MM.1S (cell line): ENCODE measurements around the gene MUTYH.

Source experiments
- DNase-seq: peaks from one replicate; pipeline ENCODE4 v3.0.0-alpha.2; 2015
- H2AFZ ChIP-seq: fragments of 300-600 bp; sonication (generic); 2 replicates; pipeline ENCODE4 v1.6.0; 2016; ENCODE audit warnings: antibody characterized with exemption, low read length
- H3F3A ChIP-seq: fragments of 300-600 bp; sonication (generic); 2 replicates; pipeline ENCODE4 v1.6.1; 2016; ENCODE audit warnings: mild to moderate bottlenecking, antibody characterized with exemption, low read length, moderate library complexity, mixed read lengths; ENCODE audit not compliant: insufficient read depth
- H3K27ac ChIP-seq: fragments of 300-600 bp; sonication (generic); 2 replicates; pipeline ENCODE4 v1.5.1; 2016; ENCODE audit warnings: mild to moderate bottlenecking, low read length
- H3K27me3 ChIP-seq: fragments of 300-600 bp; sonication (generic); replicated peaks from 2 replicates; pipeline ENCODE4 v1.6.0; 2016; ENCODE audit warnings: low read length; ENCODE audit not compliant: insufficient read depth
- H3K36me3 ChIP-seq: fragments of 300-600 bp; sonication (generic); replicated peaks from 2 replicates; pipeline ENCODE4 v1.6.1; 2016; ENCODE audit warnings: mild to moderate bottlenecking, low read length, mixed read lengths; ENCODE audit not compliant: insufficient read depth
- H3K4me1 ChIP-seq: fragments of 300-600 bp; sonication (generic); 2 replicates; pipeline ENCODE4 v1.6.1; 2016; ENCODE audit warnings: low read length, mixed read lengths
- H3K4me2 ChIP-seq: fragments of 300-600 bp; sonication (generic); 2 replicates; pipeline ENCODE4 v1.6.0; 2016; ENCODE audit warnings: low read depth, low read length
- H3K4me3 ChIP-seq: fragments of 300-600 bp; sonication (generic); 2 replicates; pipeline ENCODE4 v1.5.1; 2016; ENCODE audit warnings: low read length, mixed read lengths
- H3K79me2 ChIP-seq: fragments of 300-600 bp; sonication (generic); 2 replicates; pipeline ENCODE4 v1.6.1; 2016; ENCODE audit warnings: mixed run types, low read length, mixed read lengths
- H3K9ac ChIP-seq: fragments of 300-600 bp; sonication (generic); 2 replicates; pipeline ENCODE4 v1.6.1; 2016; ENCODE audit warnings: low read length, mixed read lengths
- H3K9me2 ChIP-seq: fragments of 300-600 bp; sonication (generic); replicated peaks from 2 replicates; pipeline ENCODE4 v1.6.1; 2016; ENCODE audit warnings: mild to moderate bottlenecking, low read length, mixed read lengths; ENCODE audit not compliant: insufficient read depth
- H3K9me3 ChIP-seq: fragments of 300-600 bp; sonication (generic); replicated peaks from 2 replicates; pipeline ENCODE4 v1.6.1; 2016; ENCODE audit warnings: mild to moderate bottlenecking, low read length, mixed read lengths; ENCODE audit not compliant: insufficient read depth
- H4K20me1 ChIP-seq: fragments of 300-600 bp; sonication (generic); 2 replicates; pipeline ENCODE4 v1.6.1; 2016; ENCODE audit warnings: mild to moderate bottlenecking, low read length, moderate library complexity, mixed read lengths; ENCODE audit not compliant: insufficient read depth
- EZH2 ChIP-seq: fragments of 300-600 bp; sonication (generic); optimal IDR thresholded peaks from 2 replicates; pipeline ENCODE3; 2017; ENCODE audit warnings: low read depth, mild to moderate bottlenecking, antibody characterized with exemption, low read length, mixed read lengths
- EZH2phosphoT487 ChIP-seq: fragments of 300-600 bp; sonication (generic); IDR thresholded peaks from 2 replicates; pipeline ENCODE4 v1.6.1; 2018; ENCODE audit warnings: antibody characterized with exemption, low read length
- TF ChIP-seq, protein P1 (sequence below): fragments of 300-600 bp; sonication (generic); IDR thresholded peaks from 2 replicates; pipeline ENCODE4 v1.5.1; 2016; ENCODE audit warnings: antibody characterized with exemption, low read length, mixed read lengths

MUTYH gene

DNA sequence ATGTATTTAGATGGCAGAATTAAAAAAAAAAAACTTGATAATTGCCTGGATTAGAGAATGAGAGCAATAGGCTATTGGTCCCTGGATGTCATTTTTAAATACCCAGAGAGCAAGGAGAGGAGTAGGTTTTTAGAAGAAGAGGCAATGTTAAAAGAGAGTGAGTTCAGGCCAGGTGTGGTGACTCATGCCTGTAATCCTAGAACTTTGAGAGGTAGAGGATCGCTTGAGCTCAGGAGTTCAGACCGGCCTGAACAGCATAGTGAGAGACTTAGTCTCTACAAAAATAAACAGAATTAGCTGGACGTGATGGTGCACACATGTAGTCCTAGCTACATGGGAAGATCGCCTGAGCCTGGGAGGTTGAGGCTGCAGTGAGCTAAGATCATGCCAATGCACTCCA, 15.9 kb upstream of the MUTYH start:
- Histone ChIP-seq H3K4me1 (peaks cover 10% of the 10 kb centered on the region; the same call in 1 of the 2 replicates), H3K27ac (no peak overlapping the region), H3K4me2 (no peak overlapping the region), H3K9me2 (no peaks in the 10 kb centered on the region), H3F3A (peaks cover 12% of the 10 kb centered on the region), H3K4me3 (no peak overlapping the region), H3K9ac (no peak overlapping the region), H4K20me1 (no peaks in the 10 kb centered on the region), H3K9me3 (no peaks in the 10 kb centered on the region), H3K79me2 (no peaks in the 10 kb centered on the region), H2AFZ (no peak overlapping the region), H3K36me3 (no peaks in the 10 kb centered on the region), H3K27me3 (no peaks in the 10 kb centered on the region)
- no peak for DNase-seq
- TF ChIP-seq, protein P1, sequence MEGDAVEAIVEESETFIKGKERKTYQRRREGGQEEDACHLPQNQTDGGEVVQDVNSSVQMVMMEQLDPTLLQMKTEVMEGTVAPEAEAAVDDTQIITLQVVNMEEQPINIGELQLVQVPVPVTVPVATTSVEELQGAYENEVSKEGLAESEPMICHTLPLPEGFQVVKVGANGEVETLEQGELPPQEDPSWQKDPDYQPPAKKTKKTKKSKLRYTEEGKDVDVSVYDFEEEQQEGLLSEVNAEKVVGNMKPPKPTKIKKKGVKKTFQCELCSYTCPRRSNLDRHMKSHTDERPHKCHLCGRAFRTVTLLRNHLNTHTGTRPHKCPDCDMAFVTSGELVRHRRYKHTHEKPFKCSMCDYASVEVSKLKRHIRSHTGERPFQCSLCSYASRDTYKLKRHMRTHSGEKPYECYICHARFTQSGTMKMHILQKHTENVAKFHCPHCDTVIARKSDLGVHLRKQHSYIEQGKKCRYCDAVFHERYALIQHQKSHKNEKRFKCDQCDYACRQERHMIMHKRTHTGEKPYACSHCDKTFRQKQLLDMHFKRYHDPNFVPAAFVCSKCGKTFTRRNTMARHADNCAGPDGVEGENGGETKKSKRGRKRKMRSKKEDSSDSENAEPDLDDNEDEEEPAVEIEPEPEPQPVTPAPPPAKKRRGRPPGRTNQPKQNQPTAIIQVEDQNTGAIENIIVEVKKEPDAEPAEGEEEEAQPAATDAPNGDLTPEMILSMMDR = no peak
- TF ChIP-seq EZH2phosphoT487 (no peak), EZH2 (no peak)

DNA sequence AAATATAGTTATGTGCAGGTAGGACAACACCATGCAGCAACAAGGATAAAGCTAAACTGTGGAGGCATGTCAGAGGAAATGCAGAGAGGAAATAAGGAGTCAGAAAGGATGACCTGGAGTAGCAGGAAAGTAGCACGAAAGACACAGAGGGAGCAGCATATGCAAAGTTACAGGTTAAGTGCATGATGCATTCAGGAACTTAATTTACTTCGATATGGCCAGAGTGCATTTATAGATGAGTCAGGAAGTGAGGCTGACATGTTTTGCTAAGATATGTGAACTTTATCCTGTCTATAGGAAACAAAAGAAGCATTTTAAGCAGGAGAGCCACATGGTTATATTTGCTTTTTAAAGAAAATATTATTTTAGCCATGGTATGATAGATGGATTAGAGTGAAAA, 15.4 kb upstream of the MUTYH start:
- no peaks in the 10 kb centered on the region for H3K79me2 ChIP-seq
- peaks cover 12% of the 10 kb centered on the region for H3F3A ChIP-seq
- no peaks in the 10 kb centered on the region for H3K9me3 ChIP-seq
- H3K4me1 ChIP-seq = peaks cover 9% of the 10 kb centered on the region; the same call in 1 of the 2 replicates
- H3K4me2 ChIP-seq = no peak overlapping the region
- no peak overlapping the region for H3K27ac ChIP-seq
- no peak for DNase-seq
- no peaks in the 10 kb centered on the region for H3K36me3 ChIP-seq
- H3K9me2 ChIP-seq = no peaks in the 10 kb centered on the region
- no peaks in the 10 kb centered on the region for H4K20me1 ChIP-seq
- TF ChIP-seq EZH2 = no peak
- TF ChIP-seq, protein P1 = no peak
- TF ChIP-seq EZH2phosphoT487 = no peak
- H3K27me3 ChIP-seq = no peaks in the 10 kb centered on the region
- H2AFZ ChIP-seq = no peak overlapping the region
- no peak overlapping the region for H3K9ac ChIP-seq
- no peak overlapping the region for H3K4me3 ChIP-seq

DNA sequence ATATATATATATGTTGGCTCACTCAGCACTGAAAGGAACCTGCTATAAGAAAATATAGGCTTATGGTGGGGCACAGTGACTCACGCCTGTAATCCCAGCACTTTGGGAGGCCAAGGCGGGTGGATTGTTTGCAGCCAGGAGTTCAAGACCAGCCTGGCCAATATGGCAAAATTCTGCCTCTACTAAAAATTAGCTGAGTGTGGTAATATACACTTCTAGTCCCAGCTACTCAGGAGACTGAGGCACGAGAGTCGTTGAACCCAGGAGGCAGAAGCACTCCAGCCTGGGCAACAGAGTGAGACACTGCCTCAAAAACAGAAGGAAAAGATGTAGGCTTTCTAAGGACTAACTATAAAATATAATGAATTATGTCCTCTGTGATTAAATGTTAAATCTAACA, 14.6 kb upstream of the MUTYH start:
- Histone ChIP-seq H3K4me2 (no peak overlapping the region), H4K20me1 (no peaks in the 10 kb centered on the region), H3K27me3 (no peaks in the 10 kb centered on the region), H3F3A (peaks cover 5% of the 10 kb centered on the region; the same call in 1 of the 2 replicates), H3K9ac (no peak overlapping the region), H3K79me2 (no peaks in the 10 kb centered on the region), H3K4me1 (peaks cover 8% of the 10 kb centered on the region), H3K27ac (no peak overlapping the region), H3K36me3 (no peaks in the 10 kb centered on the region), H3K9me3 (no peaks in the 10 kb centered on the region), H3K4me3 (no peak overlapping the region), H3K9me2 (no peaks in the 10 kb centered on the region), H2AFZ (no peak overlapping the region)
- TF ChIP-seq EZH2phosphoT487 = no peak
- TF ChIP-seq, protein P1 = no peak
- no peak for TF ChIP-seq EZH2
- no peak for DNase-seq
